Naive thymus-derived CD8-positive, alpha-beta T cell (primary cell): ENCODE data around the gene LTA4H. TPM values are rescaled to one million over a fixed set of nuclear protein-coding genes. Genes with fewer than 3 reads are reported as not detected.

ENCODE experiments used
- ATAC-seq, 2 donors: fragments of 150-1000 bp; cut with Tn5 transposase in 1 of 2; sonication (Bioruptor Pico), chemical (Tn5 transposase) in 1 of 2; 1 replicate in 1 of 2; 2 replicates in 1 of 2; pipeline ENCODE4 v1.10.0; 2021; ENCODE audit warnings: mild to moderate bottlenecking in 2 of 2, moderate library complexity in 2 of 2
- POLR2A ChIA-PET: fragments of 350-600 bp; sonication (Branson Sonifier 250); formaldehyde crosslinking; loops from one replicate; lab custom pipeline; 2021; ENCODE audit warnings: antibody characterized with exemption; lab: Charles Lee
- DNase-seq, 10 donors: peaks; one replicate each; pipeline versions ENCODE4 v3.0.0 to v3.0.0-alpha.2; 2020 to 2022
- H3K27ac Mint-ChIP-seq, 10 donors: one replicate each; pipeline ENCODE4 v1.8.0; 2020 to 2022; ENCODE audit warnings: mild to moderate bottlenecking in 10 of 10, mixed read lengths in 10 of 10, moderate library complexity in 4 of 10, inconsistent platforms in 1 of 10
- H3K27me3 Mint-ChIP-seq, 5 donors: one replicate each; pipeline ENCODE4 v1.8.0; 2021 to 2022; ENCODE audit warnings: mixed read lengths in 5 of 5
- H3K36me3 Mint-ChIP-seq, 3 donors: one replicate each; pipeline ENCODE4 v1.8.0; 2020 to 2022; ENCODE audit warnings: mixed read lengths in 3 of 3, mild to moderate bottlenecking in 2 of 3, inconsistent platforms in 1 of 3
- H3K4me1 Mint-ChIP-seq, 4 donors: one replicate each; pipeline ENCODE4 v1.8.0; 2021 to 2022; ENCODE audit warnings: mixed read lengths in 4 of 4
- H3K4me3 Mint-ChIP-seq, 10 donors: one replicate each; pipeline ENCODE4 v1.8.0; 2020 to 2022; ENCODE audit warnings: mild to moderate bottlenecking in 10 of 10, mixed read lengths in 10 of 10, moderate library complexity in 6 of 10, inconsistent platforms in 1 of 10
- H3K9me3 Mint-ChIP-seq, 9 donors: one replicate each; pipeline ENCODE4 v1.8.0; 2020 to 2022; ENCODE audit warnings: mixed read lengths in 9 of 9, mild to moderate bottlenecking in 3 of 9, inconsistent platforms in 1 of 9, moderate library complexity in 1 of 9
- polyA plus RNA-seq, 3 donors: library from polyadenylated mRNA; unstranded; fragments of 300-500 nt; fragmentation: Illumina TruSeq; gene quantifications; one replicate each; pipeline ENCODE4 v1.2.3, GENCODE V29; 2021
- total RNA-seq, 8 experiments: library from RNA in 2 of 8; stranded (reverse) in 2 of 8; gene quantifications; one replicate each; pipeline ENCODE4 v1.2.3 and lab custom pipeline; 2021 to 2026

Gene LTA4H
- total and polyA plus RNA-seq, 5 experiments from 2014 or later = 62.0 to 80.9 (median 68.6) TPM

DNA sequence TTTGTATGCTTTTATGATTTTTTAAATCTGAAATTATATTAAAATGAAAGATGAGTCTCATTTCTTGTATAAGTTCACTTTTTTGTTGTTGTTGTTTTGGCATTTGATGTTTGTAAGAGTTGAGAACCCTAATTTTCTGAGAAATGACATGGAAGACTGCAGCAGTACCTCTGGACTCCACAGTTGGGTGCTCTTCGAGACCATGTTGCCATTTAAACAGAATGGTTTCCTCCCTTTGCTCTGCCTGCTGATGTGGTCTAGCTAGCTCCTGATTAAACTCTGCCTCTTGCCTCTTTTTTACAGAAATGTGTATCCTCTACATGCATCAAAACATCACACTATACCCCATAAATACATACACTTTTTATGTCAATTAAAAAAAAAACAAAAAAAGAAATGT, 5.8 kb upstream of the LTA4H start:
- H3K27me3 Mint-ChIP-seq = no peaks in the 10 kb centered on the region
- POLR2A ChIA-PET = no interaction called here
- DNase-seq = no peak
- H3K4me3 Mint-ChIP-seq = no peak overlapping the region
- peak overlapping the region in 2 of 10 donors; percentile 42 to 58 for H3K27ac Mint-ChIP-seq
- ATAC-seq = no peak
- H3K36me3 Mint-ChIP-seq = no peaks in the 10 kb centered on the region
- H3K4me1 Mint-ChIP-seq = peaks cover 0 to 23% (median 7%) of the 10 kb centered on the region in 4 donors
- no peaks in the 10 kb centered on the region for H3K9me3 Mint-ChIP-seq

DNA sequence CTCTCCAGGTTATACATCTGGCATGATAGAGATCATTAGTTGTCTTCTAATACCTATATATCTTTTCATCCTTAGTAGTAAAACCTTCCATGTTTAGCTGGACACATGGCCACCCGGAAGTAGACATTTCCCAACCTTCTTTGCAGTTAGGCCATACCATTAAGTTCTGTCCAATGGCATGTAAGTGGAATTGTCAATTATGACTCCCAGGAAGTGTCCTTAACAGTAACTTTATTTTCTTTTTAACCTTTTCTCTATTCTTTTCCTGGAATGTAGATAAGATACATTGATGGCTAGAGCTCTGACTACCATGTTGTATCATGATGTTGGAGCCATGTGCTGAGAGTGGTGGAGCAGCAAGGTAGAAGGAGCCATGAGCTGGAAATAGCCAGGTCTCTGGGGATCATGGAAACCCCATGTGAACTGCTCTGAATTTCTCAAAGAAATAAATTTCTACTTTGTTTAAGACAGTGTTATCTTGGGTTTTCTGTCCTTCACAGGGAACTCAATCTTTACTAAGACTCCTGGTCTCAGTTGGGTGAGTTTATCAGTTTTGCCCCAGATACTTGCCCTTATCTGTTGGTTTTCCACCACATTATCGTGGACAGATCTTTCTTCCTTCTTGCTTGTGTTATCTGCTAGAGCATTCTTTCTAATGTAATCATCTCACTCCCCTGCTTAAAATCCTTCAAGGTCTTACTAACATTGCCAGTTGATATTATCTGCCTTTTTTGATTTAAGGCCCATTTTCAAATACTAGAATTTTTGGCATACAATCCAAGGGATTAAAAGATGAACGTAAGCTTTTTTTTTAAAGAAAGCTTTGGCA, 5.1 kb upstream of the LTA4H start:
- no peak for ATAC-seq
- POLR2A ChIA-PET = no interaction called here
- Mint-ChIP-seq H3K4me3 (no peak overlapping the region), H3K9me3 (no peaks in the 10 kb centered on the region), H3K27ac (no peak overlapping the region), H3K27me3 (no peaks in the 10 kb centered on the region), H3K4me1 (peaks cover 0 to 18% (median 5%) of the 10 kb centered on the region in 4 donors), H3K36me3 (no peaks in the 10 kb centered on the region)
- no peak for DNase-seq

DNA sequence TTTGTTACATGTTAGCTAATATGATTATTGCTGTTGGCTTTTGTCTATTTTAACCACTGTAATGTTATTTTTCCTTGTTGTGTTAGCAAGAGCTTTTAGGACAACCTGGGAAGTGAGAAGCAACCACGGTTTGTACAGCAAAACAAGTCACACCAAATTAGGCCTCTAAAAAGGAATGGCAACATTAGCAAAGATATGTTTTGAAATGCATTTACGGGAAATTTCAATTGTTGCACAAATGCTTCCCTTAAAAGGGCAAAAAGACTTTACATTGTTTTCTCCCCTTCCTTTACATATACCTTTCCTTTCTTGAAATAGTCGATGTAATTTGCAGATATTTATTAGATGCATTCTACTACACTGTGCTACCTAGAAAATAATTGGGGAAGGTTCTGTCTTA, 4.1 kb upstream of the LTA4H start:
- Mint-ChIP-seq H3K27me3 (no peaks in the 10 kb centered on the region), H3K27ac (no peak overlapping the region)

DNA sequence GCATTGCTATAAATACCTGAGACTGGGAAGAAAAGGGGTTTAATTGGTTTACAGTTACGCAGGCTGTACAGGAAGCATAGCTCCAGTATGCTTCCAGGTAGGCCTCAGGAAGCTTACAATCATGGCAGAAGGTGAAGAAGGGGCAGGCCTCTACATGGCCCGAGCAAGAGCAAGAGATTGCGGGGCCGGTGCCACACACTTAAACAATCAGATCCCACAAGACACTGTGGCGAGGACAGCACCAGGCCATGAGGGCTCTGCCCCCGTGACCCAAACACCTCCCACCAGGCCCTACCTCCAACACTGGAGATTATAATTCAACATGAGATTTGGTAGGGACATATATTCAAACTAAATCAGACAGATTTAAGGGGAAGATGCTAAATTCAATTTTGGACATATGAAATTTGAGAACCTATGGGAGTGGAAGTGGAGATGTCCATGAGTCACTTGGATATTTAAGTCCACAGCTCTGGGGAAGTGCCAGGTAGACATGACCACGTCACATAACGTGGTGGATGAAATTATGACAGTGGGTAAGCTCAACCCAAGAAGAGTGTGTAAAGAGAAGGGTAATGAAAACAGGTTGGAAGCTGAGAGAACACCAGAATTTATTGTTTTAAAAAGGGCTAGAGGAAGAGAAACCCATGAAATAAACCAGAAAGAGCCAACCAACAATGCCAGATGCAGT, 1.5 kb upstream of the LTA4H start:
- no peak overlapping the region for H3K4me3 Mint-ChIP-seq
- no peak for ATAC-seq
- peaks cover 4 to 15% (median 9%) of the 10 kb centered on the region in 4 donors for H3K4me1 Mint-ChIP-seq
- no peaks in the 10 kb centered on the region for H3K36me3 Mint-ChIP-seq
- no peaks in the 10 kb centered on the region for H3K27me3 Mint-ChIP-seq
- H3K9me3 Mint-ChIP-seq = no peaks in the 10 kb centered on the region
- no peak overlapping the region for H3K27ac Mint-ChIP-seq
- POLR2A ChIA-PET = interaction anchor here (1.7 kb wide), 1 partner anchor 563 kb away, joined by 8 read pairs; the partner anchor contains the start of gene METAP2
- DNase-seq = no peak

More for the DNA sequence above, 4.1 kb upstream of the LTA4H start:
- DNase-seq (no peak), ATAC-seq (no peak)
- Mint-ChIP-seq H3K9me3 (no peaks in the 10 kb centered on the region), H3K4me1 (peaks cover 0 to 9% (median 1%) of the 10 kb centered on the region in 4 donors), H3K36me3 (no peaks in the 10 kb centered on the region), H3K4me3 (no peak overlapping the region)
- POLR2A ChIA-PET = no interaction called here

DNA sequence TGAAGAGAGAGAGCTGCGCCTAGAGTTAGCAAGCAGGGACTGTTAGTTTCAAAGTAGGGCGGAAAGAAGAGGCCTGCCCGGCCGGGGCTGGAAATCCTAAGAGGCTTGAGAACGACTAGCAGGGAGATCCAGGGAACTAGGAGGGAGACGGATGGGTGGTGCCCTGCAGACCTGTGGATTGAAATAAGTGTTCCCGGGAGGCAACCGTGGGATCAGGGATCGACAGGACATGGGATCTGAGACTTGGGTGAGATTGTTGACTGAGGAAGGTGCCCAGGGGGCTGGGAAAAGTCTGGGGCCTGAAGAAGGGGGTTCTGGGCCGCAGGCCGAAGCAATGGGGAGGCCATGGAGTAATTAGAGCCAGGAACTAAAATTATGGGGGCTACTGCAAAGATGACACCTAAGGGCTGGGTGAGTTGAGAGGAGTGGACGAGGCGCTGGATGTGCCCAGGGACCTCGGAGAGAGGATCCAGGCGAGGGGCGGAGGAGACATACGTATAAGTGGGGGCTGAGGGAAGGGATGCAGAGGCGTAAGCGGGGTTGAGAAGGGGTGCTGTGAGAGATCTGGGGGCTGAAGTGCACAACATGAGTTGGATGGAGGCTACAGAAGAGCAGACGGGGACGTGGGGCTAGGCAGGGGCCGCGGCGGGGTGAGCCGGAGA, 635 bp downstream of the LTA4H start:
- H3K4me3 Mint-ChIP-seq = no peak overlapping the region
- no peaks in the 10 kb centered on the region for H3K27me3 Mint-ChIP-seq
- peak in 1 of 10 donors; percentile 15 for DNase-seq
- ATAC-seq = no peak
- no peaks in the 10 kb centered on the region for H3K36me3 Mint-ChIP-seq
- H3K27ac Mint-ChIP-seq = no peak overlapping the region
- peaks cover 14 to 29% (median 21%) of the 10 kb centered on the region in 4 donors for H3K4me1 Mint-ChIP-seq
- POLR2A ChIA-PET = interaction anchor here (0.6 to 1.7 kb wide), 9 partner anchors 36 to 561 kb away, joined by 3 to 9 read pairs (median 4); partner anchors contain the start of genes AMDHD1, CCDC38, METAP2 and SNRPF
- no peaks in the 10 kb centered on the region for H3K9me3 Mint-ChIP-seq

DNA sequence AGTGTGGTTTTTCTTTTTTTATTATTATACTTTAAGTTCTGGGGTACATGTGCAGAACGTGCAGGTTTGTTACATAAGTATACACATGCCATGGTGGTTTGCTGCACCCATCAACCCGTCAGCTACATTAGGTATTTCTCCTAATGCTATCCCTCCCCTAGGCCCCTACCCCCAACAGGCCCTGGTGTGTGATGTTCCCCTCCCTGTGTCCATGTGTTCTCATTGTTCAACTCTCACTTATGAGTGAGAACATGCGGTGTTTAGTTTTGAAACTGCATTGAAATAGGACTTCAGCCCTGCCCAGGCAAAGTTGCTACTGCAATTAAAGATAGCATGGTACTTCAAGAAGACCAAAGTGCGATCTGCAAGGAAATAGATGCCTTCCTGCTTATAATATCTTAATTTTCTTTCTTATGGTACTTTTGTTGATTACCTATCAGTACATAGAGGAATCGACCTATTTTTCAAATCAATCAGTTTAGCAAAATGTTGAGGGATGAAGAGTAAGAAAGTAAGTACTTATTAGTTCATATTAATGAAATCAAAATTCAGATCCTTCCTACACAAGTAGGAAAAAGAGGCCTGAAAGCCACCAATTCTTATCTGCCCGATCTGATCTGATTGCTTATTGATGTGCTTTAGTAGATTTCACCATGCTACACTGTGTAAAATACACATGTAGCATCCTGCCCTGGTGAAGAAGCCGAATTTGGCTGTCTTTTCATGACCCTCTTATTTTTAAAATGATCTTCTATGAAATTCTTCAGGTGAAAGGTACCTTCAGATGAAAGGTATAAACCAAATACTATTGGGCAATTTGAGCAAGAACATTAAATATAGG, 1.6 kb downstream of the LTA4H start:
- ATAC-seq = no peak
- no peak for DNase-seq
- Mint-ChIP-seq H3K4me1 (peaks cover 18 to 30% (median 25%) of the 10 kb centered on the region in 4 donors), H3K27me3 (no peaks in the 10 kb centered on the region), H3K9me3 (no peaks in the 10 kb centered on the region), H3K36me3 (peaks cover 0 to 4% (median 0%) of the 10 kb centered on the region in 3 donors), H3K27ac (peak overlapping the region in 1 of 10 donors; percentile 17), H3K4me3 (peak overlapping the region in 2 of 10 donors; percentile 4 to 59)
- POLR2A ChIA-PET = interaction anchor here (0.5 kb wide), 1 partner anchor 594 kb away, joined by 6 read pairs; no protein-coding TSS in a partner anchor

DNA sequence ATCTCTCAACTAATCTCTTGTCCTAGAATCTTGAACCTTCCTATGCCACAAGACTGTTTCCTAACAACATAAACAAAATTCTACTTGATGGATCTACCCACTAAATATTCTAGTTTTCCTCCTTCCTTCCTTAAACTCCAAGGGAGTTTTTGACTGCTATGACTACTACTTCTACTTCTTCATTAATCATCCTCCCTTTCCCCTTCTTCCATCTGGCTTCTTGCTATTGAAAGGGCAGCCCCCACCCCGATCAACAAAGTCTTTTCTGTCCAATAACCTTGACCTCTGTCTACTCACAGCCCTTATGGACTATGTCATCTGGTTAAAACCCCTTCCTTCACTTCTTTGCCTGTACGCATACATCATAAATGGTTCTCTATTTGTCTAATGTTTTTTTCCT, 5.6 kb downstream of the LTA4H start:
- H3K27ac Mint-ChIP-seq = peak overlapping the region in 2 of 10 donors; percentile 28 to 74
- H3K4me1 Mint-ChIP-seq = peaks cover 18 to 30% (median 25%) of the 10 kb centered on the region in 4 donors
- H3K4me3 Mint-ChIP-seq = no peak overlapping the region
- no peaks in the 10 kb centered on the region for H3K9me3 Mint-ChIP-seq
- DNase-seq (no peak), ATAC-seq (no peak)
- peaks cover 0 to 31% (median 11%) of the 10 kb centered on the region in 3 donors for H3K36me3 Mint-ChIP-seq
- H3K27me3 Mint-ChIP-seq = no peaks in the 10 kb centered on the region
- POLR2A ChIA-PET = no interaction called here

DNA sequence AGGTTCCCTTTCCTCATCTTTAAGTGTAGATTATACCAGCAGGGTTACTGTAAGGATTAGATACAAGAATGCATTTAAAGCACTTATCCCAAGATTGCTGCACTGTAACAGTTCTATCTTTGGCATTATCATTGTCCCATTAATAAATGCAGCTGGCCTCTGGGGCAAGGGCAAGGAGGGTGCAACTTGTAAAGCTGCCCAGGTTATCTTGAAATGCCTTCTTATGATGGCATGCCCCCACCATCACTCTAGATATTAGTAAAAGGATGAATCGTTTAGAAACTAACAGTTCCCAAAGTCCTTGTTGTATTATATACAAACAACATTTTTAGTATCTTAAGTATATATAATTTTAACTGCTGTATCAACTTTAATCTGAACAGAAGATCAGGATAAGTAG, 6.8 kb downstream of the LTA4H start:
- H3K27me3 Mint-ChIP-seq = no peaks in the 10 kb centered on the region
- peaks cover 0 to 44% (median 11%) of the 10 kb centered on the region in 3 donors for H3K36me3 Mint-ChIP-seq
- H3K4me3 Mint-ChIP-seq = no peak overlapping the region
- no peak overlapping the region for H3K27ac Mint-ChIP-seq
- H3K4me1 Mint-ChIP-seq = peaks cover 17 to 27% (median 25%) of the 10 kb centered on the region in 4 donors
- H3K9me3 Mint-ChIP-seq = no peaks in the 10 kb centered on the region
- POLR2A ChIA-PET = no interaction called here
- DNase-seq = no peak
- no peak for ATAC-seq

DNA sequence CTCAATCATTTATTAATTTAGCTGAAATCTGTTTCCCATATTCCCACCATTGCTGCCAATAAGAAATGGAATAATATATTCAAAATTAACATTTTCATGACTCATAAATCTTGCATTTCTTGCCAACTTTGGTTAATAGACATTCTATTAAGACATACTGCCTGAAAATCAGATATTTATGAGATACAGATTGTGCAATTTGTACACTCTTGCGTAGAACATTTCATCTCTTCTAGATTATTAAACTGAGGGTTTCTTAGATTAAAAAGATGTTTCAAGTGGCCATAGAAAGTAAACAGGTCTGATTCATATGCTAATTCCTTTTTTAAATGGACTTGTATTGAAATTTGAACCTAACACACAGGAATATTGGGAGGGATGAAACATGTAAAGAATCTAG, 9.1 kb downstream of the LTA4H start:
- H3K36me3 Mint-ChIP-seq = peaks cover 0 to 63% (median 15%) of the 10 kb centered on the region in 3 donors
- POLR2A ChIA-PET = interaction anchor here (0.7 kb wide), 1 partner anchor 378 kb away, joined by 5 read pairs; no protein-coding TSS in a partner anchor
- H3K27me3 Mint-ChIP-seq = no peaks in the 10 kb centered on the region
- H3K4me1 Mint-ChIP-seq = peaks cover 13 to 23% (median 15%) of the 10 kb centered on the region in 4 donors
- no peak for ATAC-seq
- H3K27ac Mint-ChIP-seq = no peak overlapping the region
- no peak overlapping the region for H3K4me3 Mint-ChIP-seq
- no peaks in the 10 kb centered on the region for H3K9me3 Mint-ChIP-seq
- no peak for DNase-seq

DNA sequence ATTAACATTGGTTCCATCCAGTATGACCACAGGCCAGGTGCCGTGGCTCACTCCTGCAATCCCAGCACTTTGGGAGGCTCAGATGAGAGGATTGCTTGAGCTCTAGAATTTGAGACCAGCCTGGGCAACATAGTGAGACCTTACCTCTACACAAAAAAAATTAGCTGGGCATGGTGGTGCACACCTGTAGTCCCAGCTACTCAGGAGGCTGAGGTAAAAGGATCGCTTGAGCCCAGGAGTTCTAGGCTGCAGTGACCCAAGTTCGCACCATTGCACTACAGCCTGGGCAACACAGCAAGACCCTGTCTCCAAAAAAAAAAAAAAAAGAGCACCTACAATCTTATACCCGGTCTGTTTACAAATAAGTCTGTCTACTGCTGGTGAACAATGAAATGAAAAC, 9.9 kb downstream of the LTA4H start:
- ATAC-seq (no peak), DNase-seq (no peak)
- Mint-ChIP-seq H3K4me3 (no peak overlapping the region), H3K27ac (no peak overlapping the region), H3K36me3 (peaks cover 0 to 71% (median 17%) of the 10 kb centered on the region in 3 donors), H3K9me3 (no peaks in the 10 kb centered on the region), H3K27me3 (no peaks in the 10 kb centered on the region), H3K4me1 (peaks cover 9 to 22% (median 12%) of the 10 kb centered on the region in 4 donors)
- POLR2A ChIA-PET = interaction anchor here (0.7 kb wide), 1 partner anchor 377 kb away, joined by 5 read pairs; no protein-coding TSS in a partner anchor

DNA sequence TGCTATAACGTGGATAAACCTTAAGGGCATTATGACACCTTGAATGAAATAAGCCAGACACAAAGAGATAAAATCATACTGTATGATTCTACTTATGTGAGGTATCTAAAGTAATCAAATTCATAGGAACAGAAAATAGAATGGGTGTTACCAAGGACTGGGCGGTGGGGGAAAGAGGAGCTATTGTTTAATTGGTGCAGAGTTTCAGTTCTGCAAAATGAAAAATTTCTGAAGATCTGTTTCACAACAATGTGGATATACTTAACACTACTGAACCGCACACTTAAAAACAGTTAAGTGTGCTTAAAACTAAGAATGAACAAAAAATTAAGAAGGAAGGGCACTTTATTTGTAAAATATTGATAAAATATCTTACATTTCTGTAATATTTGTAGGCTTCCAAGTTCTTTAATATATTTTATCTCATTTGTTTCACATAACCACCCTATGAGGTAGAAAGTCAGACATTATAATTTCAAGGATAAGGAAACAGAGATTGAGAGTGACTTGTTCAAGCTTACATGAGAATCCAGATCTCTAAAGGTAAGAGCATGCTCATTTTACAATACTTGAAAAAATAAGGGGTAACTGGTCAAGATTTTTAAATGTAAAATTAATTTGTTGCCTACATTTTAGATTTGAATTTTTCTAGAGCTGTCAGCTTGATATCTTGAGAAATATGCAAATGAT, 14.9 kb downstream of the LTA4H start:
- peak overlapping the region in 2 of 10 donors; percentile 0 to 26 for H3K27ac Mint-ChIP-seq

More for the DNA sequence above, 14.9 kb downstream of the LTA4H start:
- Mint-ChIP-seq H3K9me3 (no peaks in the 10 kb centered on the region), H3K4me3 (peak overlapping the region in 1 of 10 donors; percentile 54), H3K4me1 (peaks cover 0 to 23% (median 1%) of the 10 kb centered on the region in 4 donors), H3K36me3 (peaks cover 0 to 88% (median 19%) of the 10 kb centered on the region in 3 donors), H3K27me3 (no peaks in the 10 kb centered on the region)
- POLR2A ChIA-PET = interaction anchor here (0.6 kb wide), 1 partner anchor 524 kb away, joined by 4 read pairs; no protein-coding TSS in a partner anchor
- ATAC-seq (peak in 1 of 2 donors; percentile 25), DNase-seq (no peak)
